ENCODE results near the gene TMEM163. TPM values are rescaled to one million over a fixed set of nuclear protein-coding genes. Genes with fewer than 3 reads are reported as not detected.
A peak's percentile ranks its signal among the peaks of the same experiment; 100 is the strongest.

Gene TMEM163
- total RNA-seq, 2 experiments from 2014 or later = not detected

DNA sequence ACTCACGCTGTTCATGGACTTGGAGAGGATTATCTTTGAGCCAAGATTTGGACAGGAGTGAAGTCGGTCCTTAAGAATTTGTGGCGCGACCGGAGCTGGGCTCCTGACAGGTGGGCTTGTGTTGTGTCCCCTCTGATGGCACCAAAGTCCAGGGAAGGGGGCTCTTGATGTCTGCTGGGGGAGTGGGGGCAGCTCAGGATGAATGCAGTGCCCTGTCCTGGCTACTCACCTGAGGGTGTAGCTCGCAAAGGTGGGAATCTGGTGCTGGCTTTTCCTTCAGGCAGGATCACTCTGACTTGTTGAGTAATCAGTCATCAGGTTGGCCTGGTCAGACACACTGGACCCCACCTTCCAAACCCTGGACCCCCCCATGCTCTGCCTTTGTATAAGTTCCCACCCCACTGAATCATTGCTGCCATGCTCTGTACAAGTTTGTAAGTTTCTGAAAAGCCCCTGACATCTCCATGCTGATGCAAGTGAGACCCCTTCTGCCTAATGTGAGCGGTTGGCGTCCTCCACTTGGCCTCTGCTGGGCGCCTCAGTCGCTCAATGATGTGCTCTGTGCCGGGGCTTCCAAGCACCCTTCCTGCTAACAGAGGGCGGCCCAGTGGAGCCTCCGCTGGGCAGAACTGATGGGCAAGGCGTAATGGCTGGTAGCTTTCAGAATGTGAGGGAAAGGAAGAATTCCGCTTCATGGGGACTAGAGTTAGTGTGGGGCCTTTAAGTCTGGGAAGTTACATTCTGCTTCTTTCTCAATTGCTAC, 268.9 kb downstream of the TMEM163 start:
- TF ChIP-seq, protein P1, sequence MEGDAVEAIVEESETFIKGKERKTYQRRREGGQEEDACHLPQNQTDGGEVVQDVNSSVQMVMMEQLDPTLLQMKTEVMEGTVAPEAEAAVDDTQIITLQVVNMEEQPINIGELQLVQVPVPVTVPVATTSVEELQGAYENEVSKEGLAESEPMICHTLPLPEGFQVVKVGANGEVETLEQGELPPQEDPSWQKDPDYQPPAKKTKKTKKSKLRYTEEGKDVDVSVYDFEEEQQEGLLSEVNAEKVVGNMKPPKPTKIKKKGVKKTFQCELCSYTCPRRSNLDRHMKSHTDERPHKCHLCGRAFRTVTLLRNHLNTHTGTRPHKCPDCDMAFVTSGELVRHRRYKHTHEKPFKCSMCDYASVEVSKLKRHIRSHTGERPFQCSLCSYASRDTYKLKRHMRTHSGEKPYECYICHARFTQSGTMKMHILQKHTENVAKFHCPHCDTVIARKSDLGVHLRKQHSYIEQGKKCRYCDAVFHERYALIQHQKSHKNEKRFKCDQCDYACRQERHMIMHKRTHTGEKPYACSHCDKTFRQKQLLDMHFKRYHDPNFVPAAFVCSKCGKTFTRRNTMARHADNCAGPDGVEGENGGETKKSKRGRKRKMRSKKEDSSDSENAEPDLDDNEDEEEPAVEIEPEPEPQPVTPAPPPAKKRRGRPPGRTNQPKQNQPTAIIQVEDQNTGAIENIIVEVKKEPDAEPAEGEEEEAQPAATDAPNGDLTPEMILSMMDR (IDR thresholded peaks at IDR 0.05) = no peak
- Mint-ChIP-seq H3K27me3 (no peaks in the 10 kb centered on the region), H3K36me3 (ENCODE audit: low read depth) (no peaks in the 10 kb centered on the region), H3K4me3 (no peak overlapping the region), H3K4me1 (ENCODE audit: low read depth) (no peaks in the 10 kb centered on the region), H3K27ac (peak overlapping the region; percentile 40), H3K9me3 (no peaks in the 10 kb centered on the region)
- ATAC-seq (no peak), DNase-seq (no peak)
- intact Hi-C loops (cut with micrococcal nuclease) = loop anchor here (5.0 kb wide), 1 partner anchor 447 kb away; no protein-coding TSS in a partner anchor
- CTCF ChIA-PET = interaction anchor here (0.6 to 3.5 kb wide), 11 partner anchors 8 to 451 kb away, joined by 3 to 18 read pairs (median 4); no protein-coding TSS in a partner anchor
- POLR2A ChIA-PET = interaction anchor here (0.6 kb wide), 1 partner anchor 10 kb away, joined by 3 read pairs; no protein-coding TSS in a partner anchor

- Mint-ChIP-seq H3K27ac (no peak overlapping the region), H3K4me3 (no peak overlapping the region), H3K27me3 (no peaks in the 10 kb centered on the region), H3K36me3 (ENCODE audit: low read depth) (peaks cover 2% of the 10 kb centered on the region), H3K4me1 (ENCODE audit: low read depth) (no peaks in the 10 kb centered on the region), H3K9me3 (no peaks in the 10 kb centered on the region)
- no peak for ATAC-seq
- ChIA-PET POLR2A (no interaction called here), CTCF (interaction anchor here (0.6 kb wide), 1 partner anchor 331 kb away, joined by 3 read pairs; no protein-coding TSS in a partner anchor)
- DNase-seq = no peak
- intact Hi-C loops (cut with micrococcal nuclease) = no loop called here
- TF ChIP-seq, protein P1 (IDR thresholded peaks at IDR 0.05) = no peak
Observed at GRCh38 chr2:134449157-134449556, 269.6 kb downstream of the TMEM163 start.

DNA sequence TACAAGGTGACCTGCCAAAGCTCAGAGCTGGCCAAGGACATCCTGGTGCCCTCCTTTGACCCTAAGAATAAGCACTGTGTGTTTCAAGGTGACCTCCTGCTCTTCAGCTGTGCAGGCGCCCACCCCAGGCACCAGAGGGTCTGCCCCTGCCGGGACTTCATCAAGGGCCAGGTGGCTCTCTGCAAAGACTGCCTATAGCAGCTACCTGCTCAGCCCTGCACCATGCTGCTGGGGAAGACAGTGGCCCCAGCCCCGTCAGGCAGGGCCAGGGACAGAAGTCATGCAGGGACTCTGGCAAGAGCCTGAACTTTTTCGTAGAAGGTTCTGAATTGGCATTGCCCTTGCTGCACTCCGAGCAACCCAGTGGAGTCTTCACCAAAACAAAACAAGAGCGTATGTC, 270.1 kb downstream of the TMEM163 start:
- Mint-ChIP-seq H3K27ac (no peak overlapping the region), H3K4me3 (no peak overlapping the region), H3K36me3 (ENCODE audit: low read depth) (peaks cover 2% of the 10 kb centered on the region), H3K4me1 (ENCODE audit: low read depth) (no peaks in the 10 kb centered on the region), H3K9me3 (no peaks in the 10 kb centered on the region), H3K27me3 (no peaks in the 10 kb centered on the region)
- ATAC-seq (no peak), DNase-seq (no peak)
- TF ChIP-seq, protein P1 (IDR thresholded peaks at IDR 0.05) = no peak
- intact Hi-C loops (cut with micrococcal nuclease) = no loop called here
- CTCF ChIA-PET = no interaction called here
- POLR2A ChIA-PET = no interaction called here

DNA sequence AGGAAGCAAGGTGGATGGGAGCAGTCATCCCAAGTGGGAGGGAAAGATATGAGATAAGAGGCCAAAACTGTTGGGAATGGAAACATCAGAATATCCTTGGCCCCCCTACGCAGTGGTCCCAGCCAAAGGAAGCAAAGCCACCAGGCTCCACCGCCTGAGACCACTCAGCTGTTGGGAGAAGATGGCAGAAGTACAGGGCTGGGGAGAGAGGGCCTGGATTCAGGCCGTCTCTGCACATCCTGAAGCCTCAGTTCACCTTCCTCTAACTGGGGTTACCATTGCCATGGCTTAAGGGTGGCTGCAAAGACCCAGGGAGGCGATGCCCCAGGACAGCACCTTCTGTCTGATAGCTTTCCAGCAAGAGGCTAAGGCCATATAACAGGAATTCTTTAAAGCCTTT, 271.1 kb downstream of the TMEM163 start:
- Mint-ChIP-seq H3K9me3 (no peaks in the 10 kb centered on the region), H3K4me1 (ENCODE audit: low read depth) (no peaks in the 10 kb centered on the region), H3K36me3 (ENCODE audit: low read depth) (peaks cover 2% of the 10 kb centered on the region), H3K4me3 (no peak overlapping the region), H3K27me3 (no peaks in the 10 kb centered on the region), H3K27ac (no peak overlapping the region)
- intact Hi-C loops (cut with micrococcal nuclease) = no loop called here
- ChIA-PET CTCF (interaction anchor here (1.0 to 1.2 kb wide), 2 partner anchors 11 to 330 kb away, joined by 3 to 5 read pairs; no protein-coding TSS in a partner anchor), POLR2A (no interaction called here)
- TF ChIP-seq, protein P1 (IDR thresholded peaks at IDR 0.05) = no peak
- DNase-seq (no peak), ATAC-seq (no peak)

DNA sequence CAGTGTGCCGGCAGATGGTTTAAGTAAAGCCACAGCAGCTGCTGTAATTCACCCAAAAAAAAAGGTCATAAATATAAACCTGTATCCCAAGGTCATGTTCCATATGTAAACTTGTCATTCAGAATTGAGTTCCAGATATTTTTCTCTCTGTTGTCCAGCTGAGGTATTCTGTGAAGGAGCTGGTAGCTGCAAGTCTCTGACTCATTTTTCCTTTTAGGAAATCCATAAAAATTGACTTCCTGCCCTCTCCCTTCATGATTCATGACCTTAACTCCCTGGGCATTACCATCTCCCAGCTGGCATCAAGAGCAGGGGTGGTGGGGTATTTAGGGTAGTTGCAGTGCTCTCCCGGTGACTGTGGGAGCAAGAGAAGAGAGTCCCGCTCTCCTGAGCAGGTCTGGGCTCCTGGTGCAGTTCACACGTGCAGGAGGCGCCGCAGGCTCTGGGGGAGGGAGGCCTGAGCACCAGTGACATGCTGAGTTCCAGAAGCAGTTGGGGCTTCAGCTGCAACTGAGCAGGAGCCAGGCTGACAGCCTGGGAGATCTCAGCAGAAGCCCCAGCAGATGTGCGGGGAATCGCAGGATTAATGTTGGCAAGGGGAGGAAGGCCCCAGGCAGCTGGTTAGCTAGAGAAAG, 272.3 kb downstream of the TMEM163 start:
- Mint-ChIP-seq H3K27ac (no peak overlapping the region), H3K9me3 (no peaks in the 10 kb centered on the region), H3K4me1 (ENCODE audit: low read depth) (no peaks in the 10 kb centered on the region), H3K36me3 (ENCODE audit: low read depth) (peaks cover 2% of the 10 kb centered on the region), H3K4me3 (no peak overlapping the region), H3K27me3 (no peaks in the 10 kb centered on the region)
- ChIA-PET POLR2A (no interaction called here), CTCF (no interaction called here)
- TF ChIP-seq, protein P1 (IDR thresholded peaks at IDR 0.05) = no peak
- DNase-seq (no peak), ATAC-seq (no peak)
- intact Hi-C loops (cut with micrococcal nuclease) = no loop called here
